Thymus (tissue), 11 donors: ENCODE results near the gene GNB1. TPM values are rescaled to one million over a fixed set of nuclear protein-coding genes. Genes with fewer than 3 reads are reported as not detected.

Experiments used
- DNase-seq, 9 donors: peaks; one replicate each; pipeline ENCODE4 v3.0.0-alpha.2; 2013; ENCODE audit warnings: low spot score in 9 of 9, low read depth in 6 of 9, missing footprints in 1 of 9
- H3K27ac ChIP-seq, 2 donors: one replicate each; pipeline ENCODE4 v1.5.1; 2013; ENCODE audit warnings: control low read depth in 1 of 2, low read depth in 1 of 2, low read length in 1 of 2, mild to moderate bottlenecking in 1 of 2, moderate library complexity in 1 of 2
- H3K27me3 ChIP-seq, 2 donors: one replicate each; pipeline ENCODE4 v1.5.1; 2013; ENCODE audit warnings: low read length in 1 of 2; ENCODE audit not compliant: control insufficient read depth in 2 of 2, insufficient read depth in 1 of 2
- H3K36me3 ChIP-seq, 2 donors: one replicate each; pipeline ENCODE4 v1.5.1; 2013; ENCODE audit warnings: low read length in 1 of 2, mild to moderate bottlenecking in 1 of 2, moderate library complexity in 1 of 2; ENCODE audit not compliant: control insufficient read depth in 2 of 2, insufficient read depth in 2 of 2
- H3K4me1 ChIP-seq, 2 donors: one replicate each; pipeline ENCODE4 v1.5.1; 2013; ENCODE audit warnings: low read length in 2 of 2; ENCODE audit not compliant: control insufficient read depth in 2 of 2, insufficient read depth in 2 of 2
- H3K4me3 ChIP-seq, 2 donors: one replicate each; pipeline ENCODE4 v1.5.1; 2013; ENCODE audit warnings: low read length in 2 of 2, control low read depth in 1 of 2, mild to moderate bottlenecking in 1 of 2
- H3K9me3 ChIP-seq, 2 donors: one replicate each; pipeline ENCODE4 v1.5.1; 2013; ENCODE audit warnings: low read length in 1 of 2, mild to moderate bottlenecking in 1 of 2; ENCODE audit not compliant: control insufficient read depth in 2 of 2, insufficient read depth in 1 of 2
- WGBS: extraction: QIAGEN DNeasy Blood & Tissue Kit; methylation state at CpG from one replicate; pipeline ENCODE4 v1.1.7; 2013; 5-methylcytosine and 5-hydroxymethylcytosine counted together
- polyA plus RNA-seq: library from polyadenylated mRNA; stranded (reverse); fragments of 200-250 nt; gene quantifications from one replicate; pipeline ENCODE4 v1.2.3, GENCODE V29; 2013
- total RNA-seq: library from RNA; stranded (reverse); fragments of 120-200 nt; gene quantifications from one replicate; pipeline ENCODE4 v1.2.4, GENCODE V29; 2013
- donor health status: healthy.

GNB1 gene
- total and polyA plus RNA-seq, 2 donors, result 45.1 to 123 TPM

DNA sequence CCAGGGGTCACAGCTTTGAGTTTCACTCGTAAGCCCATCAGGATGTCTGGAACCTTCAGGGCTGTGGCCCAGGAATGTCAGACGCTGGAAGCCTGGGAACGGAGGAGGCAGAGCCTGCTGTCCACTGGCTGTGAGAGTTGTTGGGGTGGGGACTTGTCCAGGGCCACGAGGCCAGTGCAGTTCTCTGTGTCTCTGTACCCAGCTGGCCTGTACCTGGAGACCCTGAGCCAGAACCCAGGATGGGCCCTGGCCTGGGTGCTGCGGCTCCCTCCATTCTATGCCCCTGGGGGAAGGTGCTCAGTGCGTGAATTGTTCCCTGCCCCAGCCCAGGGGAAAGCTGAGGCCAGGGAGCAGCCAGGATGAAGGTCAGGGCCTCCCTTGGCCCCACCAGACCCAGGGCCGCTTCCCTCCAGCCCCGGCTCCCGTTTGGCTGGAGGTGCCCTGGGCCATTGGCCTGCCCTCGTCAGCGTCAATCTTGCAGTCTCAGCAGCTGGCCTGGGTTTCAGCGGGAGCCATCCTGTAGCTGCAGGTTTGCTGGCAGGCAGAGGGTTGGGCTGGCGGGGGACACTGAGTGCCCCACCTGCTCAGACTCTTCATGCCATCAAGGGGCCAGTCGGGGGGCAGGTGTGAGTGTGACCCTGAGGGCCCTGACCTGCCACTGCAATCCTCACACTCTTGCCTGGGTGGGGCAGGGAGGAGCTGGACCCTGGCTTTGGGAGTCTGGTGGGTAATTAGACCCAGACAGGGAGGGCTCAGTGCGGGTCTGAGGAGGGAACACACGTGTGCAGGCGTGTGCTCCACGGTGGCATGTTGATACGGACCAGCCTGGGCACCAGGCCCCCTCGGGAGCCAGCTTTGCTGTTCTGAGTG lies 23.4 kb upstream of the GNB1 start:
- 91% methylated on average over 20 of the region's 20 CpGs for WGBS
- Histone ChIP-seq H3K27me3 (peaks cover 3 to 20% of the 10 kb centered on the region in 2 donors), H3K9me3 (peaks cover 0 to 2% of the 10 kb centered on the region in 2 donors), H3K27ac (no peak overlapping the region), H3K36me3 (no peaks in the 10 kb centered on the region), H3K4me1 (peaks cover 11 to 12% of the 10 kb centered on the region in 2 donors), H3K4me3 (no peak overlapping the region)
- no peak for DNase-seq

DNA sequence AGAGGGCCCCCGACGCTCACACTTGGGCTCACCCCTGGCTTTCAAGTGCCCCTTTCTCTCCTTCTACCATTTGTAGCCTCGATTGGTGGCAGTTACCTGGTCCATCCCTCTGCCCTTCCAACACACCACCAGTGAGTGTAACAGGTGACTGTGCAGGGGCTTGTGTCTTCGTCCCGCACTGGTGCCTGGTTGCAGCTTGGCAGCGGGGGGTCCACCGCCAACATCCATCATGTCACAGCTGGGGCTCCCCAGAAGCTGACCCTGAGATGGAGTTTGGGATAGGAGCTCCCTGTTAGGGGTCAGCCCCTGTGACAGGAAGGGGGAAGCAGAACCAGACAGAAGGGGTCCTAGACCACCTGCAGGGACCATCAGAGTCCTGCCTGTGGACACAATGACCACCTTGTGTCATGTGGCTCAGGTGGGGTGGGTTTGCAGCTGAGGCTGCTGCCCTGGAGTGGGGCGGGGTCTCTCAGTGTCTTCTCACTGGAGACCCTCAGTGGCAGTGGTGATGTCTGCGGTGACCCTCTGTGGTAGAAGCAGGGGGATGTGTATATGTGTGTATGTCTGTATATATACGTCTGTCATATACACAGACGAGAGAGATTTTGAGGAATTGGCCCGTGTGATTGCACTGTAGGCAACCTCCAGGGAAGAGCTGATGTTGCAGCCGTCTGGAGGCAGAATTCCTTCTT lies 20.6 kb upstream of the GNB1 start:
- no peak for DNase-seq
- peaks cover 0 to 6% of the 10 kb centered on the region in 2 donors for H3K27me3 ChIP-seq
- WGBS, result 93% methylated on average over 13 of the region's 13 CpGs
- H3K4me1 ChIP-seq, result peaks cover 4 to 28% of the 10 kb centered on the region in 2 donors
- H3K36me3 ChIP-seq, result no peaks in the 10 kb centered on the region
- H3K4me3 ChIP-seq, result no peak overlapping the region
- H3K9me3 ChIP-seq, result peaks cover 0 to 2% of the 10 kb centered on the region in 2 donors
- H3K27ac ChIP-seq, result no peak overlapping the region

DNA sequence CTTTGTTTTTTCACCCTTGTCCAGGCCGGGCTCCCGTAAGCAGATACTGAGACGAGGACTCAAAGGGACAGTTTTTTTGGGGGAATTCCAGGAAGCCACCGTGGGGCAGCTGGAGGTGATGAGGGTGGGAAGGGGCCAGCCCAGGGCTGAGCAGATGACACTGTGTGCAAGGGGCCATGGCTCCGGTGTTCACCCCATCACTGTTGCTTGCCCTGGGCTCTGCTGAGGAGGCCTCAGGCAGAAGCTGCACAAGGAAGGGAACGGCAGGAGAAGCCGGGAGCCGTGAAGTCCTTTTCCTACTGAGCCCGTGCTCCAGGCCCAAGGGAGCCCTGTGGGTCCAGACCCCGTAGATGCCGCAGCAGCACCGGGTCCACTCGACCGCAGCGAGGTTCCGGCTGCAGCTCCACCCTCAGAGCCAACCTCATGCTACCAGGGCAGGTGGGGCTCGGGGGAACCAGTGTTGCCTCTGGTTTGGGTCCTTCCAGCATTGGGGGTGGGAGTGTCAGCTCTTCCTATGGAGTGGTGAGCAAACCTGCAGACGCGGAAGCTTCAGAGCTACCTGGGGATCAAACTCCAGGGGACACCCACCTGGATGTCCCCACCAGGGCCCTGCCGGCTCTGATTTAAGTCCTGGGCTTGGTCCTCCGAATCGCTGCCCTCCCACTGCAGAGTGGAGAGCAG lies 19.9 kb upstream of the GNB1 start:
- Histone ChIP-seq H3K4me3 (no peak overlapping the region), H3K27ac (no peak overlapping the region), H3K4me1 (peaks cover 4 to 33% of the 10 kb centered on the region in 2 donors), H3K27me3 (peaks cover 0 to 6% of the 10 kb centered on the region in 2 donors), H3K36me3 (no peaks in the 10 kb centered on the region), H3K9me3 (peaks cover 0 to 1% of the 10 kb centered on the region in 2 donors)
- WGBS, result 97% methylated on average over 22 of the region's 22 CpGs
- DNase-seq, result no peak

DNA sequence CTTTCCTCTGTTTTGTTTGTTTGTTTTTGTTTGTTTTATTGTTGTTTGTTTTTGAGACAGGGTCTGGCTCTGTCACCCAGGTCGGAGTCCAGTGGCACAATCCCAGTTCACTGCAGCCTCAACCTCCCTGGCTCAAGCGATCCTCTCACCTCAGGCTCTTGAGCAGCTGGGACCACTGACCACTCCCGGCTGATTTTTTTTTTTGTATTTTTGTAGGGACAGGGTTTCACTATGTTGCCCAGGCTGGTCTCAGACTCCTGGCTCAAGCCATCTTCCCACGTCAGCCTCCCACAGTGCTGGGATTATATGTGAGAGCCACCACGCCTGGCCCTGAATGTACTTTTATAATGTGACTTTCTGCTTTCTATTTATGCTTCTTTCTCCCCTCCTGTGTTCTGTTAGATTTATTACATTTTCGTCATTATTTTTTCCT lies 19.2 kb upstream of the GNB1 start:
- Histone ChIP-seq H3K9me3 (no peaks in the 10 kb centered on the region), H3K27ac (no peak overlapping the region), H3K36me3 (no peaks in the 10 kb centered on the region), H3K4me3 (no peak overlapping the region), H3K27me3 (peaks cover 0 to 2% of the 10 kb centered on the region in 2 donors), H3K4me1 (peaks cover 4 to 33% of the 10 kb centered on the region in 2 donors)
- WGBS, result 94% methylated on average over 6 of the region's 6 CpGs
- DNase-seq, result no peak

DNA sequence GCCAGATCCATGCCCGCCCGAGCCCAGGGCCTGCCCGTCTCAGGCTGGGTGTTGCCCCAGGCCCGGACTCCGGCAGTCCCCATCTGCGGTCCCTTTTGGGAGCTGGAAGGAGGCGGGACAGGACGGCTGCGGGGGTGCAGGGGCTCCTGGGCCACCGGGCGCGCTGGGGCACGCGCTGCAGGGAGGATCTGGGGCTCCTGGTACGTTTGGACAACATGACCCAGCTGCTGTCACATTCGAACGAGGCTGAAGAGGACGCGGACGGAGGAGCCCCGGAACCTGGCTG lies 17.6 kb upstream of the GNB1 start:
- H3K9me3 ChIP-seq, result peaks cover 0 to under 1% of the 10 kb centered on the region in 2 donors
- DNase-seq, result no peak
- no peaks in the 10 kb centered on the region for H3K27me3 ChIP-seq
- 17% methylated on average over 21 of the region's 21 CpGs for WGBS
- no peaks in the 10 kb centered on the region for H3K36me3 ChIP-seq
- H3K27ac ChIP-seq, result peak overlapping the region; percentile 57 to 86
- H3K4me3 ChIP-seq, result peak overlapping the region; percentile 55 to 85
- H3K4me1 ChIP-seq, result peaks cover 4 to 33% of the 10 kb centered on the region in 2 donors

DNA sequence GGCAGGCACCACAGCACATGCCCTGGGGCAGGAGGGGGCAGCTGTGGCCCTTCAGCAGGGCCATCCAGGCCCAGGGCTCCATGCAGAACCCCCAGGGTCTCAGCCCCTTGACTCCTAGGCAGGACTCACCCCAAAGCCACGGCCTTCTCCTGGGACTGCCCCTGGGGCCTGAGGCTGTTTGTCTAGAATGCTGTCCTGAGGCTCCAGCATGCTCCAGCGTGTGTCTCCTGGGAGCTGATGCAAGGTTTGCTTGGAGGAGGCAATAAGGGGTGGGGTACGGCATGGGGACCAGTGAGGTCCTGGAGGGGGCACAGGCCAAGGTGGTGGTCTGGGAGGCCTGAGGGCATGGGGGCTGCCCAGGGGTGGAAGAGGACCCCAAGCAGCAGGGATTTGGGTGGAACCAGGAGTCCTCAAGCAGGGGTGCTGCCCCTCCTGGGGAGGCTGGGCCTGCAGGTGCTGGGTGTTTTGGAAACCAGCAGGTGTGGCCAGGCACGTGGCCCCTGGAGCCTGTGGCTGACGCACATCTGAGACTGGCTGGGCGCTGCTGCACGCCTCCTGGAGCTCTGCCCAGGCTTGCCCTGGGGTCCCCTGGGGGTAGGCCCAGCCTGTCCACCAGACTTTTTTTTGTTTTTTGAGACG lies 16.3 kb upstream of the GNB1 start:
- H3K4me3 ChIP-seq, result no peak overlapping the region
- DNase-seq, result no peak
- WGBS, result 85% methylated on average over 8 of the region's 8 CpGs

DNA sequence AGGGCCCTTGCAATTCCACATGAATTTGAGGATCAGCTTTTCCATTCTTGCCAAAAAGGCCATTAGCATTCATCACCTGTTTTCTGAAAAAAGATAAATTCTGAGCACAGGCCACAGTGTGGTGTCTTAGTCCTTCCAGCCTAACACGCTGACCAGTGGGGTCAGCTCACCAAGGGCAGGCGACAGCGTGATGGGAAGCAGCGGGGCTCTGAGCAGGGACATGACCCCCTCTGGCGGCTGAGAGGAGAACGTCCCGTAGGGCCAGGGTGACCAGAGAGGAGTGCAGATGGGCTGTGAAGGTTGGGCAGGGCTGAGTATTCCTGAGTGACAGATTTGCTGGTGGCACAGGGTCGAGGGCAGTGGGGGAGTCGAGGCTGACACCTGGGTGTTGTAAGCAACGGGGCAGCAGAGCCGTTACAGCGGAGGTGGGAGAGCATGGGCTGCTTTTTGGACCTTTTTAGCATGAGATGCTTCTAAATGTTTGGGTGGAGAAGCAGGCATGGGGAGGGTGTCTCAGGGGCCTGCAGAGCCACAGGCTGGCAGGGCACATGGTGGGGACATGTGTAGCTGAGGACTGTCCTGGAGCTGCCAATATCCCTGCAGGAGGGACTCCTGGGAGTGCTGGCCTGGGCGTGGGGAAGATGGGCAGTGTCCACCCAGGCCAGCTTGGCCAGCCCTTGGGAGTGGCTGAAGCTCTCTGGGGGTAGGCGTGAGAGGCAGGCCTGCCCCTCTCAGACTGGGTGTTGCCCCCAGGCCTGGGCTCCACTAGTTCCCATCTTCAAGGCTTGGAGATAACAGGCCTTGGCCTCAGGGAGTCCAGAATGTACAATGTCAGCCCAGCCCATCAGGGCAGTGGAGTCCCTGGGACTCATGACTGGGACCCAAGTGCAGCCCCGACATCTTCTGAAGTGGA lies 15.6 kb upstream of the GNB1 start:
- Histone ChIP-seq H3K27ac (peak overlapping the region in 1 of 2 donors; percentile 41), H3K36me3 (no peaks in the 10 kb centered on the region), H3K4me1 (peaks cover 4 to 33% of the 10 kb centered on the region in 2 donors), H3K4me3 (no peak overlapping the region), H3K27me3 (no peaks in the 10 kb centered on the region), H3K9me3 (peaks cover 0 to 6% of the 10 kb centered on the region in 2 donors)
- 36% methylated on average over 15 of the region's 15 CpGs for WGBS
- peak in 5 of 9 donors; percentile 39 to 73 (median 67) for DNase-seq

More for the DNA sequence above, 16.3 kb upstream of the GNB1 start:
- Histone ChIP-seq H3K4me1 (peaks cover 4 to 33% of the 10 kb centered on the region in 2 donors), H3K36me3 (no peaks in the 10 kb centered on the region), H3K27me3 (no peaks in the 10 kb centered on the region), H3K27ac (peak overlapping the region in 1 of 2 donors; percentile 41), H3K9me3 (peaks cover 0 to 6% of the 10 kb centered on the region in 2 donors)

DNA sequence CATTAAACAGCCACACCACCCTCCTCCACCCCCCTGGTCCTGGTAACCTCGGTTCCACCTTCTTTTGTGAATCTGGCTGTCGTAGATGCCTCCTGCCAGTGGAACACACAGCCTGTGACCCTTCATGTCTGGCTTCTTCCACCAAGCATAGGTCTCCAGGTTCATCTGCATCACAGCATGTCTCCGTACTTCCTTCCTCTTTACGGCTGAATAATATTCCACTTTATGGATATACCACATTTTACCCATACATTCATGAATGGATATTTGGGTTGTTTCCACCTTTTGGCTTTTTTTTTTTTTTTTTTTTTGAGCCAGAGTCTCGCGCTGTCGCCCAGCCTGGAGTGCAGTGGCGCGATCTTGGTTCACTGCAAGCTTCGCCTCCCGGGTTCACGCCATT lies 12.3 kb upstream of the GNB1 start:
- Histone ChIP-seq H3K36me3 (no peaks in the 10 kb centered on the region), H3K4me1 (peaks cover 7 to 31% of the 10 kb centered on the region in 2 donors), H3K4me3 (no peak overlapping the region), H3K27me3 (no peaks in the 10 kb centered on the region), H3K27ac (no peak overlapping the region), H3K9me3 (peaks cover 0 to 6% of the 10 kb centered on the region in 2 donors)
- WGBS, result 89% methylated on average over 12 of the region's 12 CpGs
- DNase-seq, result no peak
